HL-60 (cell line): ENCODE data around the gene PDE8A.

ENCODE experiments used
- DNase-seq, 2 experiments: peaks; one replicate each; pipeline ENCODE4 v3.0.0-alpha.2; 2010 to 2020; ENCODE audit warnings: low read depth in 1 of 2, low spot score in 1 of 2
- H3K27ac ChIP-seq: fragments of 250-450 bp; sonication (Bioruptor Pico); replicated peaks from 2 replicates; pipeline ENCODE4 v1.5.1; 2020; ENCODE audit warnings: mild to moderate bottlenecking, moderate library complexity
- H3K27me3 ChIP-seq: fragments of 250-450 bp; sonication (Bioruptor Pico); 2 replicates; pipeline ENCODE4 v1.5.1; 2021; ENCODE audit warnings: mild to moderate bottlenecking, moderate library complexity; ENCODE audit not compliant: insufficient read depth, poor library complexity, severe bottlenecking
- H3K4me3 ChIP-seq: replicated peaks from 2 replicates; pipeline ENCODE4 v1.5.1; 2011; ENCODE audit warnings: mild to moderate bottlenecking, control low read depth, low read length; ENCODE audit not compliant: insufficient read depth
- GABPA ChIP-seq: IDR thresholded peaks from 2 replicates; pipeline ENCODE4 v1.6.1; 2012; ENCODE audit warnings: low read depth
- POLR2AphosphoS5 ChIP-seq: IDR thresholded peaks from 2 replicates; pipeline ENCODE4 v1.6.1; 2012; ENCODE audit warnings: low read depth
- SPI1 ChIP-seq: IDR thresholded peaks from 2 replicates; pipeline ENCODE4 v1.6.1; 2012; ENCODE audit warnings: low read depth, mild to moderate bottlenecking, borderline replicate concordance
- TF ChIP-seq, protein P1 (sequence below): IDR thresholded peaks from 2 replicates; pipeline ENCODE4 v1.6.1; 2012; ENCODE audit warnings: low read depth; ENCODE audit not compliant: insufficient replicate concordance
- TF ChIP-seq, protein P2 (sequence below): IDR thresholded peaks from one replicate; pipeline ENCODE4 v1.5.1; 2011; ENCODE audit warnings: low read length, control low read depth, inconsistent platforms; ENCODE audit not compliant: insufficient read depth

The PDE8A gene

DNA sequence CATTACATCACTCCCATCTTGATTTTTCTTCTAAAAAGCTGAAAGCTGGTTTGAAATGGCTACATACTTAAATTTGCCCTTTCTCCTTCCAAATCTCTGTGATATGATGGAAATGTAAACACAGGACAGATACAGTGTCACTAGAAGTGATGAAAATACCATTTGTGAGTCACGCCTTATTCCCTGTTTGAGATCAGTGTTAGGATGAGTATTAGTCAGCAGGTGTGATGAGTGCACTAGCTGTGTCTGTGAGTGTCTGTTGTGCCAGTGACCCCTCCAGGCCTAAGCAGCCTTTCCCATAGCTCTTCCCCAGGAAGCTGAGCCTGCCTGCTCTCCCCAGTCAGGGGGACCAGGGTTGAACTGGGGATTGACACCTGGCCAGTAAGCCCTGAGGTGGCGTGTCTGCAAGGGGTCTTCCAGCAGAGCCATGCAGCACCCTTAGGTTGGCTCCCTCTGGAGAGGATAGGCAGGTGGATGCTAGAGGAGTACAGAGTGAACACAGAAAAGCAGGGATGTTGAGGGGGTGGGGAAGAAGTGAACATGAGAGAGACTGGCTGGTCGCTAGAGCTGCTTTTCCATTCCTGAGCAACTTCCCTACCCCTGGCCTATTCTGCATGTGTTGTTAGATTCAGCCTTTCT, 92.0 kb downstream of the PDE8A start:
- no peak overlapping the region for H3K27ac ChIP-seq
- TF ChIP-seq SPI1 = no peak
- TF ChIP-seq, protein P1, sequence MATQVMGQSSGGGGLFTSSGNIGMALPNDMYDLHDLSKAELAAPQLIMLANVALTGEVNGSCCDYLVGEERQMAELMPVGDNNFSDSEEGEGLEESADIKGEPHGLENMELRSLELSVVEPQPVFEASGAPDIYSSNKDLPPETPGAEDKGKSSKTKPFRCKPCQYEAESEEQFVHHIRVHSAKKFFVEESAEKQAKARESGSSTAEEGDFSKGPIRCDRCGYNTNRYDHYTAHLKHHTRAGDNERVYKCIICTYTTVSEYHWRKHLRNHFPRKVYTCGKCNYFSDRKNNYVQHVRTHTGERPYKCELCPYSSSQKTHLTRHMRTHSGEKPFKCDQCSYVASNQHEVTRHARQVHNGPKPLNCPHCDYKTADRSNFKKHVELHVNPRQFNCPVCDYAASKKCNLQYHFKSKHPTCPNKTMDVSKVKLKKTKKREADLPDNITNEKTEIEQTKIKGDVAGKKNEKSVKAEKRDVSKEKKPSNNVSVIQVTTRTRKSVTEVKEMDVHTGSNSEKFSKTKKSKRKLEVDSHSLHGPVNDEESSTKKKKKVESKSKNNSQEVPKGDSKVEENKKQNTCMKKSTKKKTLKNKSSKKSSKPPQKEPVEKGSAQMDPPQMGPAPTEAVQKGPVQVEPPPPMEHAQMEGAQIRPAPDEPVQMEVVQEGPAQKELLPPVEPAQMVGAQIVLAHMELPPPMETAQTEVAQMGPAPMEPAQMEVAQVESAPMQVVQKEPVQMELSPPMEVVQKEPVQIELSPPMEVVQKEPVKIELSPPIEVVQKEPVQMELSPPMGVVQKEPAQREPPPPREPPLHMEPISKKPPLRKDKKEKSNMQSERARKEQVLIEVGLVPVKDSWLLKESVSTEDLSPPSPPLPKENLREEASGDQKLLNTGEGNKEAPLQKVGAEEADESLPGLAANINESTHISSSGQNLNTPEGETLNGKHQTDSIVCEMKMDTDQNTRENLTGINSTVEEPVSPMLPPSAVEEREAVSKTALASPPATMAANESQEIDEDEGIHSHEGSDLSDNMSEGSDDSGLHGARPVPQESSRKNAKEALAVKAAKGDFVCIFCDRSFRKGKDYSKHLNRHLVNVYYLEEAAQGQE = no peak
- TF ChIP-seq, protein P2, sequence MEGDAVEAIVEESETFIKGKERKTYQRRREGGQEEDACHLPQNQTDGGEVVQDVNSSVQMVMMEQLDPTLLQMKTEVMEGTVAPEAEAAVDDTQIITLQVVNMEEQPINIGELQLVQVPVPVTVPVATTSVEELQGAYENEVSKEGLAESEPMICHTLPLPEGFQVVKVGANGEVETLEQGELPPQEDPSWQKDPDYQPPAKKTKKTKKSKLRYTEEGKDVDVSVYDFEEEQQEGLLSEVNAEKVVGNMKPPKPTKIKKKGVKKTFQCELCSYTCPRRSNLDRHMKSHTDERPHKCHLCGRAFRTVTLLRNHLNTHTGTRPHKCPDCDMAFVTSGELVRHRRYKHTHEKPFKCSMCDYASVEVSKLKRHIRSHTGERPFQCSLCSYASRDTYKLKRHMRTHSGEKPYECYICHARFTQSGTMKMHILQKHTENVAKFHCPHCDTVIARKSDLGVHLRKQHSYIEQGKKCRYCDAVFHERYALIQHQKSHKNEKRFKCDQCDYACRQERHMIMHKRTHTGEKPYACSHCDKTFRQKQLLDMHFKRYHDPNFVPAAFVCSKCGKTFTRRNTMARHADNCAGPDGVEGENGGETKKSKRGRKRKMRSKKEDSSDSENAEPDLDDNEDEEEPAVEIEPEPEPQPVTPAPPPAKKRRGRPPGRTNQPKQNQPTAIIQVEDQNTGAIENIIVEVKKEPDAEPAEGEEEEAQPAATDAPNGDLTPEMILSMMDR = no peak
- no peak for TF ChIP-seq POLR2AphosphoS5
- TF ChIP-seq GABPA = no peak
- DNase-seq = no peak
- H3K27me3 ChIP-seq = no peaks in the 10 kb centered on the region
- no peak overlapping the region for H3K4me3 ChIP-seq

DNA sequence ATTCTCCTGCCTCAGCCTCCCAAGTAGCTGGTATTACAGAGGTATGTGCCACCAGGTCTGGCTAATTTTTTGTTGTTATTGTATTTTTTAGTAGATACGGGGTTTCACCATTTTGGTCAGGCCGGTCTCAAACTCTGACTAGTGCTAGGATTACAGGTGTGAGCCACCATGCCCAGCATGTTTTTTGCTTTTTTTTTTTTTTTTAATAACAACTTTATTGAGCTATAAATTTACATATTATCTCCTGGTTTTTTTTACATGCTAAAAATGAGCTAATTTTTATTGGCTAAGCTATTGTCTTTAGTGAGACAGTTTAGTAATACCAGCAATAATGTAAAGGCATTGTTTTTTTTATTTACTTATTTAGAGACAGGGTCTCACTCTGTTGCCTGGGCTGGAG, 105.2 kb downstream of the PDE8A start:
- H3K4me3 ChIP-seq = no peak overlapping the region
- no peak overlapping the region for H3K27ac ChIP-seq
- DNase-seq = no peak
- H3K27me3 ChIP-seq = no peaks in the 10 kb centered on the region
- TF ChIP-seq, protein P1 = no peak
- TF ChIP-seq SPI1 (no peak), GABPA (no peak), POLR2AphosphoS5 (no peak)
- TF ChIP-seq, protein P2 = no peak

DNA sequence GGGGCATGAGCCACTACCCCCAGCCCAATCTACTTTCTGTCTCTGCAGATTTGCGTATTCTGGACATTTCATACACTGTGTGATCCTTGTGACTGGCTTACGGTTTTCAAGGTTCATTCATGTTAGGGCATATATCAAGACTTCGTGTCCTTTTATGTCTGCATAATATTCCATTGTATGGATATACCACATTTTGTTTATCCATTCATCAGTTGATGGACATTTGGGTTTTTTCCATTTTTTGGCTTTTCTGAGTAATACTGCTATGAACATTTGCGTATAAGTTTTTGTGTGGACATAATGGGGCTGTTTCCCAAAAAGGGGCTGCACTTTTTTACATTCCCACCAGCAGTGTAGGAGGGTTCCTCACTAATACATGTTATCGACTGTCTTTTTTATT, 106.6 kb downstream of the PDE8A start:
- TF ChIP-seq SPI1 = no peak
- no peak for TF ChIP-seq POLR2AphosphoS5
- TF ChIP-seq, protein P1 = no peak
- TF ChIP-seq, protein P2 = no peak
- no peak for TF ChIP-seq GABPA
- H3K27me3 ChIP-seq = no peaks in the 10 kb centered on the region
- no peak overlapping the region for H3K27ac ChIP-seq
- H3K4me3 ChIP-seq = no peak overlapping the region
- no peak for DNase-seq
